GM19035 (cell line): ENCODE measurements around the gene DDX27.

Experiments used
- ATAC-seq: cut with Tn5 transposase; IDR thresholded peaks from one replicate; pipeline ENCODE4 v1.9.1; 2021; ENCODE audit not compliant: unreplicated experiment

The DDX27 gene

GRCh38 chr20:49287555-49288249, 68.5 kb downstream of the DDX27 start:
- no peak for ATAC-seq

GRCh38 chr20:49288250-49288751, 69.1 kb downstream of the DDX27 start:
- no peak for ATAC-seq

GRCh38 chr20:49288784-49289696, 69.8 kb downstream of the DDX27 start:
- ATAC-seq = no peak

DNA sequence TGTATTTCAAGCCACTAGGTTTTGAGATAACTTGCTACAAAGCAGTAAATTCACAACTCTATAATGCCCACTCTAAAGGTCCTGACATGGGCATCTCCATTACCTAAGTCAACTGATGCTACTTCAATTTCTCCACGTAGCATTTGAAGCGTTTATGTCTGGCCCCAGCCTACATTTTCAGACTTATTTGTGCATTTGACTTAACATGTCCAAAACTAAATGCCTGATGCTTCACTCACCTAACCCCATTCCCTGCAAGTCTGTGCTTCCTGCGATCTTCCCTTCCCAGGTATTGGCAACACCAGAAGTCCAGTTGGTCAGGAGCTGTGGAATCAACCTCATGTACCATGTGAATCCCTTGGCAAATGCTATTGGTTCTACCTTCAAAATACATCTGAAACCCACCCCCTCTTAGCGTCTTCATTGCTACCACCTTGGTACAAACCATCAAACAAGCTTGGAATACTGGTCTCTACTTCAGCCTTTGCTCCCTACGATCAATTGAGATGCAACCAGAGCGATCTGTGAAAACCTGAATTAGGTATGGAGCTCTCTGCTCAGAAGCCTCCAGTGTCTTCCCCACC, 71.5 kb downstream of the DDX27 start:
- no peak for ATAC-seq

- no peak for ATAC-seq
Measured at GRCh38 chr20:49291200-49291599, 72.0 kb downstream of the DDX27 start.

- ATAC-seq = no peak
Measured at GRCh38 chr20:49292010-49292409, 72.8 kb downstream of the DDX27 start.

DNA sequence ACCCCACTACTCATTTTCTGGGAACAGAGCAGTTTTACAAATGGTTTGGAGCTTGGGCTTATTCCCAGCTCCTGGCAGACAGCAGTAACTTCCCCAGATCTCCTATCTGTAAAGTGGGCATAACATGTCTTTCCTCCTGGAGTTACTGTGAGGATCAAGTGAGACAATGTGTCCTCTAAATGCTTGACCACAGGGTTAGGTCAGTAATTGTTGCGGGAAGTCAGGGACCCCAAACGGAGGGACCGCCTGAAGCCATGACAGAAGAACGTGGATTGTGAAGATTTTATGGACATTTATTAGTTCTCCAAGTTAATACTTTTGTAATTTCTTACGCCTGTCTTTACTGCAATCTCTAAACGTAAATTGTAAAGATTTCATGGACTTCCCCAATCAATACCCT, 73.9 kb downstream of the DDX27 start:
- no peak for ATAC-seq
